ENCODE measurements around the gene ISG15. TPM values are rescaled to one million over a fixed set of nuclear protein-coding genes. Genes with fewer than 3 reads are reported as not detected.

ISG15 gene
- total and polyA plus RNA-seq, 9 of the 15 experiments (the other 6 are each of a cell fraction or from before 2014, with no cell fraction given): 0.40 to 58.3 (median 12.2) TPM

- TF ChIP-seq FIP1L1 (IDR thresholded peaks at IDR 0.05; ENCODE audit: low read depth, low read length, poor library complexity, severe bottlenecking): no peak
- no peak for TF ChIP-seq NFIX (CRISPR knock-in tag; IDR thresholded peaks at IDR 0.05; ENCODE audit: low read depth)
- TF ChIP-seq ZNF23 (CRISPR knock-in tag; IDR thresholded peaks at IDR 0.05): no peak
- peak in 1 of 2 experiments; percentile 47; a peak in 3 of 4 replicates for TF ChIP-seq NRF1 (conservative IDR thresholded peaks at IDR 0.05 in 1 of 2, IDR thresholded peaks at IDR 0.05 in 1 of 2)
- TF ChIP-seq ZBTB40 (IDR thresholded peaks at IDR 0.05): 0 out of 2 replicates have a peak, but pooled peaks have one; percentile 45
- no peak for TF ChIP-seq ZBTB40 (CRISPR knock-in tag; IDR thresholded peaks at IDR 0.05)
- no peak for TF ChIP-seq CBX5 (IDR thresholded peaks at IDR 0.05; ENCODE audit: borderline replicate concordance, low read depth)
- no peak for TF ChIP-seq ZNF764 (CRISPR knock-in tag; IDR thresholded peaks at IDR 0.05; ENCODE audit: low read depth)
- TF ChIP-seq ZHX1 (conservative IDR thresholded peaks at IDR 0.05; ENCODE audit: low read length): no peak
- TF ChIP-seq NR4A1 (CRISPR knock-in tag; IDR thresholded peaks at IDR 0.05): no peak
- no peak for TF ChIP-seq NR4A1 (tag; IDR thresholded peaks at IDR 0.05)
- TF ChIP-seq ZNF174 (CRISPR knock-in tag; IDR thresholded peaks at IDR 0.05): no peak
- no peak for TF ChIP-seq PHF21A (IDR thresholded peaks at IDR 0.05; ENCODE audit: borderline replicate concordance, low read depth)
- 0 out of 2 replicates have a peak, but pooled peaks have one; percentile 41 for TF ChIP-seq HMGXB4 (CRISPR knock-in tag; IDR thresholded peaks at IDR 0.05)
- TF ChIP-seq SRSF3 (IDR thresholded peaks at IDR 0.05; ENCODE audit: insufficient read depth, low read length): no peak
Observed at GRCh38 chr1:1058921-1059493, 45.7 kb downstream of the ISG15 start (continued).
